ENCODE measurements around the gene GHRHR. TPM values are rescaled to one million over a fixed set of nuclear protein-coding genes. Genes with fewer than 3 reads are reported as not detected.

The GHRHR gene
- total and polyA plus RNA-seq, 2 of the 4 experiments (the other 2 are of a cell fraction) = not detected

DNA sequence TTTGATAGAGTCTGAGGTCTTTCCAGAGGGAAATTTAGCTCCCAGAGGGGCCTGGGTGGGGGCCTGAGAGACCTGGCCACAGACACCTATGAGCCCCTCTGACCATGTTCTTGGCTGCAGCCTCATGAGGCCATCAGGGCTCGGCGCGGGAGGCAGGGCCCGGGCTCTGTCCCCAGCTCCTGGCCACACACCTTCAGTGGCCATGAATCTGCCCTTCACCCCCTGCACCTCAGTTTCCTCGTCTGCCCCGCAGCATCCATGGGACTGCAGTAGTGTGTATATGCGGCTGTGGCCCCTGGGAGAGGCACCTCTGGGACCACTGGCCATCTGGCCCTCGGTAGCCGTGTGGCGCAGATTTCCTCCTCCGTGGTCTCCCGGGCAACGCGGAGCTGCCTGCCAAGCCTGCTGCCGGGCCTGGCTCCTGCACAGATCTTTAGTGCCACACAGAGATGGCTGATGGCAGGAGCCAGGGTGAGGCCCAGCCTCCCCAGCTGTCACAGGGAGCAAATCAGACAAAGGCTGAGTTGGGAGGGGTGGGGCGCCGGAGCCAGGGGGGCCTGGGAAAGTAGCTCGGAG lies 64.8 kb downstream of the GHRHR start:
- in situ Hi-C loops (cut with MboI; ENCODE audit: low sequenced_read_pairs) (no loop called here), dilution Hi-C loops (cut with HindIII; ENCODE audit: low sequenced_read_pairs, unreplicated experiment) (no loop called here), intact Hi-C loops (cut with micrococcal nuclease) (no loop called here)
- no peak overlapping the region for H2BK5ac ChIP-seq (ENCODE audit: low read depth, low read length, poor library complexity, severe bottlenecking)
- no peak overlapping the region for H3K27ac ChIP-seq (ENCODE audit: insufficient read depth, low read length)
- no peaks in the 10 kb centered on the region for H3K79me1 ChIP-seq (ENCODE audit: low read depth in 1 of 2, low read length in 2 of 2)
- H3K4me1 ChIP-seq (ENCODE audit: control insufficient read depth, insufficient read depth, low read length) = no peaks in the 10 kb centered on the region
- H3K9ac ChIP-seq (ENCODE audit: low read depth, low read length) = no peak overlapping the region
- no peak overlapping the region for H3K4me2 ChIP-seq (ENCODE audit: low read depth, low read length)
- 72% methylated on average over 10 of the region's 18 CpGs; no CpG with 5 or more reads in 1 of the 2 experiments for WGBS, 2 experiments (ENCODE audit: extremely low coverage in 2 of 2, insufficient read length in 1 of 2)
- H2BK120ac ChIP-seq (ENCODE audit: low read depth, low read length) = no peak overlapping the region
- H2AK9ac ChIP-seq (replicated peaks; ENCODE audit: low read depth, low read length, poor library complexity) = no peak overlapping the region
- H3K14ac ChIP-seq (replicated peaks; ENCODE audit: low read depth, low read length) = no peak overlapping the region
- no peaks in the 10 kb centered on the region for H3K36me3 ChIP-seq (ENCODE audit: control insufficient read depth, insufficient read depth, low read length)
- H4K91ac ChIP-seq (ENCODE audit: insufficient read depth, low read depth, low read length) = no peak overlapping the region
- no peaks in the 10 kb centered on the region for H3K9me3 ChIP-seq (ENCODE audit: control insufficient read depth, insufficient read depth, low read length)
- no peak overlapping the region for H2BK20ac ChIP-seq (ENCODE audit: low read depth, low read length)
- no peak overlapping the region for H2BK15ac ChIP-seq (ENCODE audit: low read depth, low read length)
- H4K20me1 ChIP-seq (ENCODE audit: insufficient read depth, low read length) = no peaks in the 10 kb centered on the region
- no peak overlapping the region for H4K5ac ChIP-seq (ENCODE audit: low read depth, low read length)
- TF ChIP-seq NFE2L2 (IDR thresholded peaks at IDR 0.05; ENCODE audit: low read depth, low read length) = no peak
- no peak for TF ChIP-seq MAZ (IDR thresholded peaks at IDR 0.05; ENCODE audit: borderline replicate concordance, low read depth, low read length)
- H4K8ac ChIP-seq (ENCODE audit: low read depth in 2 of 2, low read length in 2 of 2) = no peak overlapping the region
- no peak overlapping the region for H2AFZ ChIP-seq (replicated peaks; ENCODE audit: low read length, poor library complexity)
- ATAC-seq (ENCODE audit: low read depth) = no peak
- no peak overlapping the region for H3K56ac ChIP-seq (ENCODE audit: extremely low read depth, insufficient read depth, low read length)
- no peak overlapping the region for H3K4ac ChIP-seq (ENCODE audit: low read depth, low read length)
- no peak for DNase-seq
- no peak overlapping the region for H3K18ac ChIP-seq (ENCODE audit: low read depth, low read length)
- no peak overlapping the region for H3K4me3 ChIP-seq (ENCODE audit: insufficient read depth, low read depth, low read length)
- H3K9me1 ChIP-seq (ENCODE audit: insufficient read depth, low read length) = no peaks in the 10 kb centered on the region
- no peak overlapping the region for H2AK5ac ChIP-seq (ENCODE audit: low read depth, low read length)
- no TSS peak for BruUV-seq (replicated peaks)
- POLR2A ChIA-PET (ENCODE audit: unreplicated experiment) = no interaction called here
- H3K27me3 ChIP-seq (ENCODE audit: control insufficient read depth, insufficient read depth, low read length) = peaks cover 10% of the 10 kb centered on the region; the same call in 1 of the 2 replicates
- no peak overlapping the region for H3K23ac ChIP-seq (ENCODE audit: low read depth, low read length)
- CTCF ChIA-PET = no interaction called here

Other genes starting within 250 kb of the GHRHR start
- gene INMT, start 211.8 kb upstream of the GHRHR start, total RNA-seq (2012; rRNA removed) = 1.7 and 2.2 TPM in 2 replicates
- gene INMT, start 211.8 kb upstream of the GHRHR start, polyA plus RNA-seq (2012; rRNA removed) = 0.34 and 0.39 TPM in 2 replicates
- gene MINDY4, start 192.5 kb upstream of the GHRHR start, total RNA-seq (2012; rRNA removed) = 3.6 TPM in 2 replicates
- gene MINDY4, start 192.5 kb upstream of the GHRHR start, polyA plus RNA-seq (2012; rRNA removed) = 1.8 and 1.9 TPM in 2 replicates
- 0.18 and 0.28 TPM in 2 replicates for gene AQP1, start 52.1 kb upstream of the GHRHR start, total RNA-seq (2012; rRNA removed)
- 0.39 and 0.55 TPM in 2 replicates for gene AQP1, start 52.1 kb upstream of the GHRHR start, polyA plus RNA-seq (2012; rRNA removed)
- gene ADCYAP1R1, start 88.4 kb downstream of the GHRHR start, total RNA-seq (2012; rRNA removed) = not detected in 2 replicates
- gene ADCYAP1R1, start 88.4 kb downstream of the GHRHR start, polyA plus RNA-seq (2012; rRNA removed) = not detected in 2 replicates